HL-60/S4 (cell line): ENCODE results near the gene MYO7A.

Experiments used
- in situ Hi-C: fragments of 300-500 bp; cut with MboI; formaldehyde crosslinking; loops from 2 replicates; pipeline ENCODE4 v1.14.3; 2022; ENCODE audit warnings: low sequenced_read_pairs

The MYO7A gene

GRCh38 chr11:77110836-77111235, 17.2 kb upstream of the MYO7A start:
- in situ Hi-C loops: no loop called here

- in situ Hi-C loops: no loop called here
Observed at GRCh38 chr11:77111277-77111676, 16.8 kb upstream of the MYO7A start.

- in situ Hi-C loops: no loop called here
Observed at GRCh38 chr11:77111946-77112345, 16.1 kb upstream of the MYO7A start.

GRCh38 chr11:77112641-77113381, 15.2 kb upstream of the MYO7A start:
- in situ Hi-C loops: no loop called here

GRCh38 chr11:77113382-77114088, 14.5 kb upstream of the MYO7A start:
- in situ Hi-C loops: no loop called here

- in situ Hi-C loops: no loop called here
Observed at GRCh38 chr11:77114089-77114463, 14.0 kb upstream of the MYO7A start.

- in situ Hi-C loops: no loop called here
Observed at GRCh38 chr11:77115181-77115611, 12.8 kb upstream of the MYO7A start.

- in situ Hi-C loops: no loop called here
Observed at GRCh38 chr11:77115956-77116355, 12.1 kb upstream of the MYO7A start.

- in situ Hi-C loops: no loop called here
Observed at GRCh38 chr11:77117492-77117891, 10.6 kb upstream of the MYO7A start.

- in situ Hi-C loops: no loop called here
Observed at GRCh38 chr11:77118086-77118485, 10.0 kb upstream of the MYO7A start.

- in situ Hi-C loops: no loop called here
Observed at GRCh38 chr11:77118971-77119370, 9.1 kb upstream of the MYO7A start.

GRCh38 chr11:77119531-77119936, 8.5 kb upstream of the MYO7A start:
- in situ Hi-C loops: no loop called here

- in situ Hi-C loops: no loop called here
Observed at GRCh38 chr11:77120571-77120970, 7.5 kb upstream of the MYO7A start.

- in situ Hi-C loops: no loop called here
Observed at GRCh38 chr11:77121096-77121640, 6.9 kb upstream of the MYO7A start.

GRCh38 chr11:77121876-77122575, 6.0 kb upstream of the MYO7A start:
- in situ Hi-C loops: no loop called here

- in situ Hi-C loops: no loop called here
Observed at GRCh38 chr11:77122576-77123212, 5.4 kb upstream of the MYO7A start.

- in situ Hi-C loops: no loop called here
Observed at GRCh38 chr11:77123591-77123990, 4.5 kb upstream of the MYO7A start.

- in situ Hi-C loops: no loop called here
Observed at GRCh38 chr11:77124041-77124440, 4.0 kb upstream of the MYO7A start.

GRCh38 chr11:77124488-77124887, 3.6 kb upstream of the MYO7A start:
- in situ Hi-C loops: no loop called here

- in situ Hi-C loops: loop anchor here (5.0 kb wide), 1 partner anchor 62 kb away; no protein-coding TSS in a partner anchor
Observed at GRCh38 chr11:77125191-77125590, 2.9 kb upstream of the MYO7A start.

GRCh38 chr11:77125695-77126094, 2.4 kb upstream of the MYO7A start:
- in situ Hi-C loops: loop anchor here (5.0 kb wide), 1 partner anchor 62 kb away; no protein-coding TSS in a partner anchor
